H4 (cell line): ENCODE measurements around the gene GSDME. TPM values are rescaled to one million over a fixed set of nuclear protein-coding genes. Genes with fewer than 3 reads are reported as not detected.

Experiments used
- DNase-seq: peaks from one replicate; pipeline ENCODE4 v3.0.0-alpha.2; 2015; ENCODE audit warnings: low spot score
- total RNA-seq: library from RNA; depleted of rRNA; stranded (reverse); fragments of >200 nt; shearing (Covaris generic); gene quantifications from 2 replicates; pipeline ENCODE4 v1.2.3, GENCODE V29; 2014

Gene GSDME
- total RNA-seq, 1 experiment from 2014 or later = 24.4 TPM

DNA sequence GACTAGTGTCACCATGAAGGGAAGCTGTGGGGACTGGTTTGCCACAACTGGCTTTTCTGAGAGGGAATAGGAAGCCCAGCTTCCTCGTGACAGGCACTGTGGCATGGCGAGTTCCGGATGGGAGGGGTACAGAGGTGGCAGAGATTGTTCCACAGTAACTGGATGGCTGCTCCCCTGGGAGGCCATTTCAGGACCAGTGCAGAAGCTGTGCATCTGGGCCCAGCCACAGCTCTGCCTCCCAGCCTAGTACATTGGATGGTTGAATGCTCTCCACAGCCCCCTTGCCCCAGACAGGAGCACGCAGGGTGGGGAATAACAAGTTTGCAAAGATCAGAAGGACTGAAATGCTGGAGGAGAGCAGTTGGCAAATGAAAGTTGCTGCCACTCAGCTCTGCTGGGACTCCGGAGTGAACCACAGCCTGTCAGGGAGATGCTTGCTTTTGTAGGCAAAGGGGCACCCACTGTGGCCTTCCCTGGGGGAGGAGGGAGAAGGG is 51.8 kb downstream of the GSDME start:
- DNase-seq = no peak

- DNase-seq = no peak
Observed at GRCh38 chr7:24704311-24704710, 53.0 kb downstream of the GSDME start.

- no peak for DNase-seq
Observed at GRCh38 chr7:24703296-24703695, 54.0 kb downstream of the GSDME start.

DNA sequence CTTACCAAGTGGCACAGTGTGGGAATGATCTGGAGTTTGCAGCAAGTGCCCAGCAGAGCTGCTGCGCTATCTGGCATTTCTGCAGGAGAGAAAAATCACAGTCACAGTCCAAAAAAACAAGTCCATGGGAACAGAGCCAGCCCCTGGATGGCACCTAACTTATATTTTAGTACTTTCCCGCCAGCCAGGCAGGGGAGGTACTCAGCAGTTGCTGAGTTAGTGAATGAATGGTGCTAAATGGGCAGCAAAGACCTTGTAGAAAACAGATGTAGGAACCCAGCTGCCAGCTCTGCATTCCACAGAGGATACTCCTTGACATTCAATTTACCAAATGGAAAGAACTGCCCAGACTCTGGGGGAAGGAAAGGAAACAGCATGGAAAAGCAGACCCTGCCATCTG is 54.5 kb downstream of the GSDME start:
- no peak for DNase-seq

DNA sequence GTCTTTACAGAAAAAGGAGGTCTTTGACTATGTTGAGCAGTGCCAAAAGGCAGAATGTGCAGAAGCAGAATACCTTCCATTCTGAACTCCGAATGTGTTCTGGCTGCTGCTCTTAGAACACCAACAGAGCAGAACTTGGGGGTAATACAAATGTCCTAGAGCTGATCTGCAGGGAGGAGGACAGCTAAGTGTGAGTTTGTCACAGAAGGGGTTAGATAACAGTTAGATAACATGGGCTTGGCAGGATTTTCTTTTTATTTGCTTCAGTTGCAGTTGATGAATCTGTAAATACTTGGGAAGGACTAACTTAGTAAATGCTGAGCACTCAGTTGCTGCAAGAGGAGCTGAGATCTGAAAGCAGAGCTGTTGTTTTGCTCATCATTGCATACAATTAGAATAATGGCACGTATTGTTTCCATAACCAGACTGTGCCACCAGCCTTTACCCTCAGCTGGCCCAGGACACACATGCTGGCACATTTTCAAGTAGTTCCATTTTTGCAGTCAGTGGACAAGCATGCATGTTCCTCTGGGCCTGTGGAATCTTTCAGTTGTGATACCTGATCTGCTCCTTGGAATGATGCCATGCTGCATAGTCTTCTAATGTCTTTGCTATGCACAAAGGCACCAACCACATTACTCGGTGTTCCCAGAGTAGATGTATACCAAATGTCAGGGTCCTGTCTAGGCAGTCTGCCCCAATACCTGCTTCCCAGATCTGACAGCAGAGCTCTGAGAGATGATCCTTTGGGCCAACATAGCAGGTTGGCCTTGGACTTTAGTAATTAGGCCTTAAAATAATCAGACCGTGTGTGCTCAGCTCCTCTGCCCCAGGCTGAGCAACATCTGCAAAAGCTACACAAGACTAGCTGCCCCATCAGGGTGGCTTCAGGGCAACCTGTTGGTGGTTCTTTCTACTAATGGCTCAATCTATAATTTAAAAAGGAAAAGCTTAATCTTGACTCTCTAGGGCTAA is 55.7 kb downstream of the GSDME start:
- peak; percentile 95 for DNase-seq

DNA sequence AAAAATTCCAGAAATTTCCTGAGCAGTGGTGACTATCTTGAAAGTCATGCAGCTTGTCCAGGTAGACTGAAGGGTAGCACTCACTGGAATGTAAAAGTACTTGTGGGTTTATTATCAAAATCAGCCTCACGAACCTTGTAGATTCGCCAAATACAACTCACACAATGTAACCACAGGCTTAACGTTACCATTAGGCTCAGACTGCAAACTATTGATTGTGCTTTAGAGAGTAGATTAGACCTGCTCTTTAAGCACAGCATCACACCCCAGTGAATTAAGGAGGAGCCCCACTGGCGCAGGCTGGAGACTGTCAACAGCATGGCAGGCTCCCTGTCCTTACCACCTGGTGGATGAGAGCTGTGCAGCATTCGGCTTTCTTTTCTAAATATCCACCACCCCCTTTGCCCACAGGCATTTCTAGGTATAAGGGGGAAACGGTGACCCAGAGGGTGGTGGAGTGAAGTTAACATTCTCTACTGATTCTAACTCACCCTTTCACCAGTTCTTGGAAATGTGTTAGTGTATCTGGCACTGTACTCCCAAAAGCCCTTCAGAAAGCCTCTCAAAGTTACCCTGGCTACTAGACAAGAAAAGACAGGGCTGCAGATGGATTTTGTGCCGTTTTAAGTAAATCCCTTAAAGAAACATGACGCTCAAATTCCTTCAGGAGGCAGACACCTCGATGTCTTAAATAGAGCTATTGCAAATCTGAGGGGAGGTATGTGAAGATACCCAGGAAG is 56.6 kb downstream of the GSDME start:
- no peak for DNase-seq

GRCh38 chr7:24698531-24699266 is 58.6 kb downstream of the GSDME start:
- no peak for DNase-seq

DNA sequence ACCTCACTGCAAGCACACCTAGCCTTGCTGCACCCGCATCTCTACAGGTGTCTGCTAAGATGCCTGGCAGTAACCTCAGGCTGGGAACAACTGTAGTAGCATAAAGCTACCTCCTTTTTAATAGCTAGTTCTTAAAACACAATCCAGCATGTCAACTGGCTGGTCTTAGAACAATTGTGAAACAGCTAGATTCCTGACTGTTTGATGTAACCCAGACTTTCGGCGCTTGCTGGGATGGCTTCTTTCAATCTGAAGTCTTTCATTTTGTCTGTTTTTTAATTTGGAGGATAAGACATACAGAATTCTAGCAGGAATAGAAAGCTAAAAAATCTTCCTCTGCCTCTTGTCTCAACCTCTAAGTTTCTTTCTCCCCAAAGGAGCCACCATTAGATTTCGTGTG is 59.8 kb downstream of the GSDME start:
- DNase-seq = no peak

DNA sequence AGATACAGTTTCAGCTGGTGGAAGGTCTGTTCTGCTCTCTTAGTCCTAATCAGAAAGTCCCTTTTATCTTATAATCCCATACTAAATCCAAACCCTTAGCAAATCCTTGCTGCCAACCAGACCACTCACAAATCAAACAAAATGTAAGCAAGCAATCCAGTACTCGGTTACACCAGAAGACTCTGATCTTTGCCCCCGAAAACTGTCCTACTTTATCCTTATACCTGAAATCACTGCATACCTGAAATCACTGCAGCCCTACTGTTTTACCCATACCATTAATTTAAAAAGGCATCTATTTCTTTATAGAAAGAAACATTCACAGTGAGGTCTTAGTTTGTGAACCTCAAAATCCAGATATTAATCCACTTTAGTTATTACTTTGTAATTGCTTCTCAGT is 64.7 kb downstream of the GSDME start:
- no peak for DNase-seq

GRCh38 chr7:24690251-24690650 is 67.0 kb downstream of the GSDME start:
- no peak for DNase-seq

GRCh38 chr7:24685708-24686107 is 71.6 kb downstream of the GSDME start:
- DNase-seq = no peak

GRCh38 chr7:24670782-24671181 is 86.5 kb downstream of the GSDME start:
- DNase-seq = no peak

- DNase-seq = no peak
Observed at GRCh38 chr7:24669971-24670591, 87.2 kb downstream of the GSDME start.

DNA sequence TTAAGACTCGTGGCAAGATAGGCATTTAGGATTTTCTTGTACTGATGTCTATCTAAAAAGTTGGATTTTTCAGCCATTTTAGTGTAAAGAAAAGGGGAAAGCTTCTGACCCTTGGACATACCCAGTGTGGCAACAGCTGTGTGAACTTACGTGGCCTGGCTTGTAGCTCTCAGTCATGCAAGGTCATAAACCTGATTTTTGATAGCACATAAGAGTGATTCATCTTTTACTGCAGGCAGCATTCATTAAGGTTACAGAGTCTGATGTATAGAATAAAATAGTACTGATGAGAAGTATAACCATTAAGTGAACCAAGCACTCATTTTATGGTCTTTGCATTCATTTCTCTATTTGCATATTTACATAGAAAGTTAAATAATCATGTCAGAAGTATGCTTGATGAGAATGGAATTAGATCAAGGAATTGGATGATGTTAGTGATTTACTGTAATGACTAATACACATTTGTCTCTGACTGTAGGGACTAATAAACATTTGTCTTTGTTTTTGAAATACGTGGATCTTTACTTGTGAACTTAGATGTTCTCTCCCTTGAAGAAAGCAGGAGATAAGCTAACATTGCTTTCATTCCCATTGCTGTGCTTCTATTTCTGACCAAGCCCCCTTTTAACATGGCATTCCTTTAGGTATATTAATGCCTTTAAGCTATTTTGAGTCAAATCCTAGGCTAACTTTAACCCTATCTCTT is 88.2 kb downstream of the GSDME start:
- no peak for DNase-seq

DNA sequence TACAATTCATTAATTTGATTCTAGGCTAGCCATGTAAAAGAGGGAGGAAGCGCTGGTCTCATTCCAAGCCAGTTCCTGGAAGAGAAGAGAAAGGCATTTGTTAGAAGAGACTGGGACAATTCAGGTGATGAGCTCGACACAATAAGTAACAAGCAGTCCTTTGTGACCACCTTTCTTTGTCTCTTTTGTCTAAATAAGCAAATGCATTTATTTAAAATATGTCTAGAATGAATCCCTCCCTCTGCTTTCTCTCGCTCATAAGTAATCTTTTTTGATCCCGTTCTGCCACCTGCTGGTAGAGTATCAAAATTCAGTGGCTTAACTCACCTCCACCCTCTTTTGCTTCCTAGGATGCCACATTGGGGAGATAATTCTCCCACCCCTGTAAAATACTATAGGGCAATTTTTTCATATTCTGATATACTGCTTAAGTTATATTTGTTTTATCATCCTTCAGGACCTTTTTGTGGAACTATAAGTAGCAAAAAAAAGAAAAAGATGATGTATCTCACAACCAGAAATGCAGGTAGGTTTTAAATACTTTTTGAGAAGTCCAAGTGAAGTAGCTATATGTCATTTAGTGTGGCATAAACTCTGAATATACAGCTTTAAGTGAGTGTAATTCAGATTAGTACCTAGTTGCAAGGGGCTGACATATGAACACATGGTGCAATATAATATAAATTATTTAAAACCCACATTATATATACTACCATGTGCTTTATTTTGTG is 91.5 kb downstream of the GSDME start:
- DNase-seq = peak; percentile 66

DNA sequence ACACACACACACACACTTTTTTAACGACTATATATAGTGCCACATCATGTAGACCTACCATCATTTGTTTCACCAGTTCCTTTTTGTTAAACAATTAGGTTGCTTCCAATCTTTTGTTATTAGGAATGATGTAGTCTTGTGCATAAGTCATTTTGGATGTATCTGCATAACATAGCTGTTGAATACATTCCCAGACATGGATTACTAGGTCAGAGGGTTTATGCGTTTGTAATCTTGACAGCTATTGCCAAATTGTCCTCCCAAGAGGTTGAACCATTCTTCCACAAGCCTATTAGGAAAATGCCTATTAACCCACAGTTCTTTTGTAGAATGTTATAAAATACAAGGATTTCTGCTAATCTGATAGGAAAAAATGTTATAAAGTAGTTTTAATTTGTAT is 96.7 kb downstream of the GSDME start:
- no peak for DNase-seq

GRCh38 chr7:24659505-24659904 is 97.8 kb downstream of the GSDME start:
- DNase-seq = no peak

DNA sequence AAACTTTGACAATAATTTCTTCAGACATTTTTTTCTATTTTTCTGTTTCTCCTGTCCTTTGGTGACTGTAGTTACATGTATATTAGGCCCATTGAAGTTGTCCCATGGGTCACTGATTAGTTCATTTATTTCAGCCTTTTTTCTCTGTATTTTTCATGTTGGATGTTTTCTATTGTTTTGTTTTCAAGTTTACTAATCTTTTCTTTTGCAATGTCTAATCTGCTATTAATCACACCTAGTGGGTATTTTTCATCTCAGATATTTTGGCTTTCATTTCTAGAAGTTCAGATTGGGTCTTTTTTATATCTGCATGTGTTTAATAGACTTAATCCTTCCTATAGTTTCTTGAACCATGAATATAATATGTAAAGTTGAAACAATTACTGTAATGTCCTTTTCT is 99.3 kb downstream of the GSDME start:
- DNase-seq = no peak

GRCh38 chr7:24656608-24657007 is 100.7 kb downstream of the GSDME start:
- DNase-seq = no peak

GRCh38 chr7:24654305-24654704 is 103.0 kb downstream of the GSDME start:
- DNase-seq = no peak
